ENCODE data around the gene FAM240B.

The FAM240B gene

GRCh38 chr9:38690574-38690973 is 29.4 kb downstream of the FAM240B start:
- no peaks in the 10 kb centered on the region for H3K9me3 Mint-ChIP-seq
- H3K27ac Mint-ChIP-seq, result peak overlapping the region; percentile 49
- no peaks in the 10 kb centered on the region for H3K36me3 Mint-ChIP-seq (ENCODE audit: low read depth)
- no peak for DNase-seq
- peaks cover 84% of the 10 kb centered on the region for H3K4me1 Mint-ChIP-seq
- H3K27me3 Mint-ChIP-seq (ENCODE audit: low read depth, poor library complexity), result peaks cover 5% of the 10 kb centered on the region
- no peak overlapping the region for H3K4me3 Mint-ChIP-seq
- TF ChIP-seq CTCF (IDR thresholded peaks at IDR 0.05), result no peak

- H3K27ac Mint-ChIP-seq, result peak overlapping the region; percentile 17
- peak overlapping the region; percentile 26 for H3K4me3 Mint-ChIP-seq
- TF ChIP-seq CTCF (IDR thresholded peaks at IDR 0.05), result no peak
- H3K36me3 Mint-ChIP-seq (ENCODE audit: low read depth), result no peaks in the 10 kb centered on the region
- H3K4me1 Mint-ChIP-seq, result peaks cover 84% of the 10 kb centered on the region
- peaks cover 5% of the 10 kb centered on the region for H3K27me3 Mint-ChIP-seq (ENCODE audit: low read depth, poor library complexity)
- H3K9me3 Mint-ChIP-seq, result no peaks in the 10 kb centered on the region
- peak; percentile 32 for DNase-seq
Observed at GRCh38 chr9:38689678-38690077, 30.3 kb downstream of the FAM240B start.

- Mint-ChIP-seq H3K27me3 (ENCODE audit: low read depth, poor library complexity) (peaks cover 4% of the 10 kb centered on the region), H3K4me3 (peak overlapping the region; percentile 13), H3K36me3 (ENCODE audit: low read depth) (no peaks in the 10 kb centered on the region), H3K27ac (peak overlapping the region; percentile 91), H3K9me3 (no peaks in the 10 kb centered on the region), H3K4me1 (peaks cover 85% of the 10 kb centered on the region)
- DNase-seq, result no peak
- TF ChIP-seq CTCF (IDR thresholded peaks at IDR 0.05), result no peak
Observed at GRCh38 chr9:38687992-38688391, 31.9 kb downstream of the FAM240B start.

- no peak for DNase-seq
- peak overlapping the region; percentile 13 for H3K4me3 Mint-ChIP-seq
- peaks cover 85% of the 10 kb centered on the region for H3K4me1 Mint-ChIP-seq
- no peaks in the 10 kb centered on the region for H3K36me3 Mint-ChIP-seq (ENCODE audit: low read depth)
- TF ChIP-seq CTCF (IDR thresholded peaks at IDR 0.05), result no peak
- H3K27ac Mint-ChIP-seq, result peak overlapping the region; percentile 28
- no peaks in the 10 kb centered on the region for H3K9me3 Mint-ChIP-seq
- H3K27me3 Mint-ChIP-seq (ENCODE audit: low read depth, poor library complexity), result no peaks in the 10 kb centered on the region
Observed at GRCh38 chr9:38687389-38687842, 32.5 kb downstream of the FAM240B start.

- TF ChIP-seq CTCF (IDR thresholded peaks at IDR 0.05), result no peak
- peaks cover 85% of the 10 kb centered on the region for H3K4me1 Mint-ChIP-seq
- H3K9me3 Mint-ChIP-seq, result no peaks in the 10 kb centered on the region
- no peak for DNase-seq
- peak overlapping the region; percentile 60 for H3K4me3 Mint-ChIP-seq
- H3K27ac Mint-ChIP-seq, result peak overlapping the region; percentile 68
- no peaks in the 10 kb centered on the region for H3K36me3 Mint-ChIP-seq (ENCODE audit: low read depth)
- no peaks in the 10 kb centered on the region for H3K27me3 Mint-ChIP-seq (ENCODE audit: low read depth, poor library complexity)
Observed at GRCh38 chr9:38686933-38687332, 33.0 kb downstream of the FAM240B start.

- TF ChIP-seq CTCF (IDR thresholded peaks at IDR 0.05), result no peak
- peaks cover 87% of the 10 kb centered on the region for H3K4me1 Mint-ChIP-seq
- no peak overlapping the region for H3K27ac Mint-ChIP-seq
Observed at GRCh38 chr9:38685535-38685934, 34.4 kb downstream of the FAM240B start.

More at GRCh38 chr9:38685535-38685934, 34.4 kb downstream of the FAM240B start:
- Mint-ChIP-seq H3K9me3 (no peaks in the 10 kb centered on the region), H3K4me3 (no peak overlapping the region), H3K36me3 (ENCODE audit: low read depth) (no peaks in the 10 kb centered on the region), H3K27me3 (ENCODE audit: low read depth, poor library complexity) (no peaks in the 10 kb centered on the region)
- no peak for DNase-seq
